Small intestine (tissue), 7 donors: ENCODE data around the gene NUDT14. TPM values are rescaled to one million over a fixed set of nuclear protein-coding genes. Genes with fewer than 3 reads are reported as not detected.

Experiments
- DNase-seq, 2 donors: peaks; one replicate each; pipeline versions ENCODE4 v3.0.0 to v3.0.0-alpha.2; 2013
- FAIRE-seq: peaks from 2 replicates; lab custom pipeline; 2012; peaks lifted over from hg19 to GRCh38; lab: Jason Lieb, UNC
- H3K27ac ChIP-seq, 3 donors: one replicate each; pipeline ENCODE4 v1.5.1; 2013; ENCODE audit warnings: low read length in 2 of 3, mild to moderate bottlenecking in 2 of 3, control low read depth in 1 of 3, inconsistent platforms in 1 of 3, low read depth in 1 of 3, moderate library complexity in 1 of 3
- H3K27me3 ChIP-seq, 3 donors: one replicate each; pipeline ENCODE4 v1.6.1; 2013; ENCODE audit warnings: low read length in 3 of 3, inconsistent platforms in 1 of 3; ENCODE audit not compliant: control insufficient read depth in 3 of 3, insufficient read depth in 3 of 3
- H3K36me3 ChIP-seq, 3 donors: one replicate each; pipeline ENCODE4 v1.6.1; 2013; ENCODE audit warnings: low read length in 3 of 3, inconsistent platforms in 1 of 3, low read depth in 1 of 3, mild to moderate bottlenecking in 1 of 3, moderate library complexity in 1 of 3; ENCODE audit not compliant: control insufficient read depth in 3 of 3, insufficient read depth in 2 of 3
- H3K4me1 ChIP-seq, 3 donors: one replicate each; pipeline ENCODE4 v1.6.1; 2013; ENCODE audit warnings: low read length in 2 of 3, inconsistent platforms in 1 of 3, low read depth in 1 of 3, mild to moderate bottlenecking in 1 of 3, moderate library complexity in 1 of 3; ENCODE audit not compliant: control insufficient read depth in 3 of 3, insufficient read depth in 2 of 3
- H3K4me3 ChIP-seq, 3 donors: one replicate each; pipeline ENCODE4 v1.5.1; 2013; ENCODE audit warnings: low read length in 3 of 3, control low read depth in 1 of 3, inconsistent platforms in 1 of 3, low read depth in 1 of 3, mild to moderate bottlenecking in 1 of 3, moderate library complexity in 1 of 3
- H3K9me3 ChIP-seq, 2 donors: one replicate each; pipeline ENCODE4 v1.6.1; 2013; ENCODE audit warnings: low read depth in 1 of 2, low read length in 1 of 2; ENCODE audit not compliant: control insufficient read depth in 2 of 2, insufficient read depth in 1 of 2
- WGBS, 3 donors: extraction: QIAGEN DNeasy Blood & Tissue Kit; methylation state at CpG; one replicate each; pipeline ENCODE4 v1.1.7; 2013; 5-methylcytosine and 5-hydroxymethylcytosine counted together
- polyA plus RNA-seq, 4 donors: library from polyadenylated mRNA; stranded (reverse) in 3 of 4; unstranded in 1 of 4; fragments of 200-250 nt in 3 of 4; fragments of 120-200 nt in 1 of 4; gene quantifications; one replicate each; pipeline versions ENCODE4 v1.2.1 to v1.2.3, GENCODE V29; 2013
- donor health status: healthy with polysubstance abuse.
- donor health status: control.
- donor health status: control.
- donor health status: Bipolar disorder and iron deficiency.
- donor health status: healthy.

Gene NUDT14
- polyA plus RNA-seq, 4 donors, result 25.9 to 68.1 (median 51.7) TPM

- no peak for FAIRE-seq
- DNase-seq, result no peak
- Histone ChIP-seq H3K27me3 (no peaks in the 10 kb centered on the region), H3K9me3 (no peaks in the 10 kb centered on the region), H3K27ac (no peak overlapping the region), H3K36me3 (peaks cover 0 to 77% (median 8%) of the 10 kb centered on the region in 3 donors), H3K4me3 (no peak overlapping the region), H3K4me1 (no peaks in the 10 kb centered on the region)
- WGBS, 3 donors, result 92 to 95% (median 93%) methylated on average over 15 of the region's 15 CpGs
These were observed 42.8 kb upstream of the NUDT14 start for GRCh38 chr14:105223770-105224544.

- Histone ChIP-seq H3K4me3 (no peak overlapping the region), H3K27ac (no peak overlapping the region), H3K27me3 (no peaks in the 10 kb centered on the region), H3K36me3 (peaks cover 0 to 78% (median 8%) of the 10 kb centered on the region in 3 donors), H3K9me3 (no peaks in the 10 kb centered on the region), H3K4me1 (no peaks in the 10 kb centered on the region)
- no peak for DNase-seq
- no peak for FAIRE-seq
- 94 to 96% (median 95%) methylated on average over 16 of the region's 16 CpGs for WGBS, 3 donors
These were observed 42.1 kb upstream of the NUDT14 start for GRCh38 chr14:105223260-105223659.

GRCh38 chr14:105221598-105222178, 40.6 kb upstream of the NUDT14 start:
- DNase-seq, result no peak
- no peaks in the 10 kb centered on the region for H3K9me3 ChIP-seq
- peaks cover 0 to 83% (median 8%) of the 10 kb centered on the region in 3 donors for H3K36me3 ChIP-seq
- no peak for FAIRE-seq
- H3K27ac ChIP-seq, result no peak overlapping the region
- WGBS, 3 donors, result 91 to 96% (median 94%) methylated on average over 27 of the region's 27 CpGs
- no peaks in the 10 kb centered on the region for H3K4me1 ChIP-seq
- H3K27me3 ChIP-seq, result no peaks in the 10 kb centered on the region
- H3K4me3 ChIP-seq, result no peak overlapping the region

GRCh38 chr14:105220699-105221597, 39.8 kb upstream of the NUDT14 start:
- no peaks in the 10 kb centered on the region for H3K9me3 ChIP-seq
- H3K36me3 ChIP-seq, result peaks cover 0 to 83% (median 4%) of the 10 kb centered on the region in 3 donors
- FAIRE-seq (no peak), DNase-seq (no peak)
- no peaks in the 10 kb centered on the region for H3K4me1 ChIP-seq
- WGBS, 3 donors, result 86 to 92% (median 88%) methylated on average over 29 of the region's 29 CpGs
- H3K27ac ChIP-seq, result no peak overlapping the region
- no peaks in the 10 kb centered on the region for H3K27me3 ChIP-seq
- H3K4me3 ChIP-seq, result no peak overlapping the region

GRCh38 chr14:105219753-105220152, 38.6 kb upstream of the NUDT14 start:
- no peaks in the 10 kb centered on the region for H3K27me3 ChIP-seq
- no peak for FAIRE-seq
- no peak overlapping the region for H3K27ac ChIP-seq
- peaks cover 0 to 75% (median 4%) of the 10 kb centered on the region in 3 donors for H3K36me3 ChIP-seq
- no peak for DNase-seq
- WGBS, 3 donors, result 94 to 96% (median 95%) methylated on average over 17 of the region's 17 CpGs
- H3K4me1 ChIP-seq, result no peaks in the 10 kb centered on the region
- H3K4me3 ChIP-seq, result no peak overlapping the region
- no peaks in the 10 kb centered on the region for H3K9me3 ChIP-seq

GRCh38 chr14:105219043-105219612, 38.0 kb upstream of the NUDT14 start:
- 93 to 98% (median 97%) methylated on average over 29 of the region's 29 CpGs for WGBS, 3 donors
- H3K4me1 ChIP-seq, result no peaks in the 10 kb centered on the region

GRCh38 chr14:105218611-105219010, 37.5 kb upstream of the NUDT14 start:
- H3K4me3 ChIP-seq, result no peak overlapping the region
- WGBS, 3 donors, result 94 to 96% (median 95%) methylated on average over 19 of the region's 19 CpGs
- no peaks in the 10 kb centered on the region for H3K27me3 ChIP-seq
- DNase-seq, result no peak
- no peaks in the 10 kb centered on the region for H3K4me1 ChIP-seq
- no peaks in the 10 kb centered on the region for H3K9me3 ChIP-seq
- FAIRE-seq, result no peak
- H3K36me3 ChIP-seq, result peaks cover 0 to 79% (median 4%) of the 10 kb centered on the region in 3 donors
- no peak overlapping the region for H3K27ac ChIP-seq

More at GRCh38 chr14:105219043-105219612, 38.0 kb upstream of the NUDT14 start:
- Histone ChIP-seq H3K4me3 (no peak overlapping the region), H3K27ac (no peak overlapping the region), H3K36me3 (peaks cover 0 to 77% (median 4%) of the 10 kb centered on the region in 3 donors), H3K9me3 (no peaks in the 10 kb centered on the region), H3K27me3 (no peaks in the 10 kb centered on the region)
- DNase-seq, result no peak
- no peak for FAIRE-seq

GRCh38 chr14:105217774-105218173, 36.7 kb upstream of the NUDT14 start:
- DNase-seq (no peak), FAIRE-seq (no peak)
- Histone ChIP-seq H3K4me1 (no peaks in the 10 kb centered on the region), H3K36me3 (peaks cover 2 to 80% (median 9%) of the 10 kb centered on the region in 3 donors), H3K27me3 (no peaks in the 10 kb centered on the region), H3K9me3 (no peaks in the 10 kb centered on the region), H3K4me3 (no peak overlapping the region), H3K27ac (no peak overlapping the region)
- 91 to 93% (median 91%) methylated on average over 11 of the region's 11 CpGs for WGBS, 3 donors
